K562 (cell line): ENCODE measurements around the gene CCDC159.

Source experiments
- C11orf30 ChIP-seq: fragments of 450-650 bp; IDR thresholded peaks from 2 replicates; pipeline ENCODE4 v1.6.1; 2016; ENCODE audit warnings: low read depth, mild to moderate bottlenecking
- EZH2 ChIP-seq: IDR thresholded peaks from 2 replicates; pipeline ENCODE4 v1.6.1; 2012; ENCODE audit warnings: low read depth, mild to moderate bottlenecking, inconsistent platforms, low read length, borderline replicate concordance
- RB1 ChIP-seq: fragments of 450-650 bp; IDR thresholded peaks from 2 replicates; pipeline ENCODE4 v1.6.1; 2017; ENCODE audit warnings: low read depth, mild to moderate bottlenecking
- RFX1 ChIP-seq: fragments of 450-650 bp; IDR thresholded peaks from 2 replicates; pipeline ENCODE4 v1.6.1; 2016; ENCODE audit warnings: mild to moderate bottlenecking, moderate library complexity
- SMARCA4 ChIP-seq: fragments of 450-650 bp; IDR thresholded peaks from 2 replicates; pipeline ENCODE4 v1.6.1; 2016
- TOE1 ChIP-seq, 2 experiments: fragments of 450-650 bp in 1 of 2; sonication (generic) in 1 of 2; formaldehyde crosslinking in 1 of 2; IDR thresholded peaks; 2 replicates each; pipeline versions ENCODE4 v1.7.1 to v1.8.0; 2016 to 2022; ENCODE audit warnings: borderline replicate concordance in 2 of 2, mild to moderate bottlenecking in 2 of 2, antibody characterized with exemption in 1 of 2, inconsistent platforms in 1 of 2, low read depth in 1 of 2, missing genetic modification reagents in 1 of 2, moderate library complexity in 1 of 2
- ZFP36 ChIP-seq: fragments of 150-350 bp; IDR thresholded peaks from 2 replicates; pipeline ENCODE4 v1.6.1; 2018; ENCODE audit warnings: low read length, low read depth; ENCODE audit not compliant: partially characterized antibody
- ZKSCAN8 ChIP-seq: fragments of 200-800 bp; sonication (Bioruptor generic); IDR thresholded peaks from 2 replicates; pipeline ENCODE4 v1.6.1; 2016; ENCODE audit warnings: missing genetic modification characterization, missing compliant biosample characterization
- ZNF282 ChIP-seq: sonication (generic); formaldehyde crosslinking; IDR thresholded peaks from 2 replicates; pipeline ENCODE4 v1.8.1; 2023; ENCODE audit warnings: missing genetic modification reagents
- ZNF3 ChIP-seq: fragments of 250-450 bp; sonication (Bioruptor Pico); IDR thresholded peaks from 2 replicates; pipeline ENCODE4 v1.5.0; 2021; ENCODE audit warnings: mild to moderate bottlenecking, moderate library complexity
- TF ChIP-seq, protein P1 (sequence below): fragments of 450-650 bp; IDR thresholded peaks from 2 replicates; pipeline ENCODE4 v1.6.1; 2016; ENCODE audit warnings: borderline replicate concordance
- TF ChIP-seq, protein P2 (sequence below), 2 experiments: fragments of 450-650 bp; formaldehyde crosslinking in 1 of 2; IDR thresholded peaks; 2 replicates each; pipeline versions ENCODE4 v1.4.0 to v1.6.1; 2014 to 2020; ENCODE audit warnings: mild to moderate bottlenecking in 2 of 2, borderline replicate concordance in 1 of 2, low read depth in 1 of 2

DNA sequence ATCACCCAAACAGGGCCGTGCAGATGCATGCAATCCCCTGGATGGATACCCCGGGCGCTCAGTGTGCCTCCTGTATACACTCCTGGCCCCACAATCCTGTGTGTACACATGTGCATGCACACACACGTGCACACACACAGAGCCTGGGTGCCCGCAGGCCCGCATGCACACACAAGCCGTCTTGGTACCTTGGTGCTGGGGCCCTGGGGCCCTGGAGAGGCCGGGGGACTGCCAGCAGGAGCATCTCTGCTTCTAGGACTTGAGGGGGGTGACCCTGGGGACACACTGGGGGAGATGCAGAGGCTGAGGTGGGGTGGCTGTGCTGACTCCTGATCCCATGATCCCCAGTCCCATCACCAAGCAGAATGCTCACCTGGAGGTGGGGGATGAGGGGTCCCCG lies 53.3 kb downstream of the CCDC159 start:
- TF ChIP-seq, protein P1, sequence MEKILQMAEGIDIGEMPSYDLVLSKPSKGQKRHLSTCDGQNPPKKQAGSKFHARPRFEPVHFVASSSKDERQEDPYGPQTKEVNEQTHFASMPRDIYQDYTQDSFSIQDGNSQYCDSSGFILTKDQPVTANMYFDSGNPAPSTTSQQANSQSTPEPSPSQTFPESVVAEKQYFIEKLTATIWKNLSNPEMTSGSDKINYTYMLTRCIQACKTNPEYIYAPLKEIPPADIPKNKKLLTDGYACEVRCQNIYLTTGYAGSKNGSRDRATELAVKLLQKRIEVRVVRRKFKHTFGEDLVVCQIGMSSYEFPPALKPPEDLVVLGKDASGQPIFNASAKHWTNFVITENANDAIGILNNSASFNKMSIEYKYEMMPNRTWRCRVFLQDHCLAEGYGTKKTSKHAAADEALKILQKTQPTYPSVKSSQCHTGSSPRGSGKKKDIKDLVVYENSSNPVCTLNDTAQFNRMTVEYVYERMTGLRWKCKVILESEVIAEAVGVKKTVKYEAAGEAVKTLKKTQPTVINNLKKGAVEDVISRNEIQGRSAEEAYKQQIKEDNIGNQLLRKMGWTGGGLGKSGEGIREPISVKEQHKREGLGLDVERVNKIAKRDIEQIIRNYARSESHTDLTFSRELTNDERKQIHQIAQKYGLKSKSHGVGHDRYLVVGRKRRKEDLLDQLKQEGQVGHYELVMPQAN = no peak
- no peak for TF ChIP-seq ZFP36
- TF ChIP-seq C11orf30 = no peak
- no peak for TF ChIP-seq SMARCA4
- TF ChIP-seq TOE1 (IDR thresholded peaks at IDR 0.05; ENCODE audit: borderline replicate concordance) = no peak
- TF ChIP-seq TOE1 (CRISPR knock-in tag; IDR thresholded peaks at IDR 0.05; ENCODE audit: borderline replicate concordance, low read depth) = no peak
- no peak for TF ChIP-seq EZH2
- TF ChIP-seq ZKSCAN8 (CRISPR knock-in tag) = no peak
- no peak for TF ChIP-seq RFX1
- TF ChIP-seq RB1 = no peak
- TF ChIP-seq, protein P2, sequence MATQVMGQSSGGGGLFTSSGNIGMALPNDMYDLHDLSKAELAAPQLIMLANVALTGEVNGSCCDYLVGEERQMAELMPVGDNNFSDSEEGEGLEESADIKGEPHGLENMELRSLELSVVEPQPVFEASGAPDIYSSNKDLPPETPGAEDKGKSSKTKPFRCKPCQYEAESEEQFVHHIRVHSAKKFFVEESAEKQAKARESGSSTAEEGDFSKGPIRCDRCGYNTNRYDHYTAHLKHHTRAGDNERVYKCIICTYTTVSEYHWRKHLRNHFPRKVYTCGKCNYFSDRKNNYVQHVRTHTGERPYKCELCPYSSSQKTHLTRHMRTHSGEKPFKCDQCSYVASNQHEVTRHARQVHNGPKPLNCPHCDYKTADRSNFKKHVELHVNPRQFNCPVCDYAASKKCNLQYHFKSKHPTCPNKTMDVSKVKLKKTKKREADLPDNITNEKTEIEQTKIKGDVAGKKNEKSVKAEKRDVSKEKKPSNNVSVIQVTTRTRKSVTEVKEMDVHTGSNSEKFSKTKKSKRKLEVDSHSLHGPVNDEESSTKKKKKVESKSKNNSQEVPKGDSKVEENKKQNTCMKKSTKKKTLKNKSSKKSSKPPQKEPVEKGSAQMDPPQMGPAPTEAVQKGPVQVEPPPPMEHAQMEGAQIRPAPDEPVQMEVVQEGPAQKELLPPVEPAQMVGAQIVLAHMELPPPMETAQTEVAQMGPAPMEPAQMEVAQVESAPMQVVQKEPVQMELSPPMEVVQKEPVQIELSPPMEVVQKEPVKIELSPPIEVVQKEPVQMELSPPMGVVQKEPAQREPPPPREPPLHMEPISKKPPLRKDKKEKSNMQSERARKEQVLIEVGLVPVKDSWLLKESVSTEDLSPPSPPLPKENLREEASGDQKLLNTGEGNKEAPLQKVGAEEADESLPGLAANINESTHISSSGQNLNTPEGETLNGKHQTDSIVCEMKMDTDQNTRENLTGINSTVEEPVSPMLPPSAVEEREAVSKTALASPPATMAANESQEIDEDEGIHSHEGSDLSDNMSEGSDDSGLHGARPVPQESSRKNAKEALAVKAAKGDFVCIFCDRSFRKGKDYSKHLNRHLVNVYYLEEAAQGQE (IDR thresholded peaks at IDR 0.05; ENCODE audit: borderline replicate concordance) = no peak
- TF ChIP-seq, protein P2 (CRISPR knock-in tag; IDR thresholded peaks at IDR 0.05; ENCODE audit: low read depth) = no peak
- no peak for TF ChIP-seq ZNF3 (CRISPR knock-in tag)
- TF ChIP-seq ZNF282 (CRISPR knock-in tag) = no peak
